Fibroblast of pulmonary artery (primary cell): ENCODE results near the gene GPAT2.
"Not testable (repeated sequence)": the region's sequence is repeated elsewhere in the genome, so short reads cannot be mapped to it uniquely, and the experiment has no call there.

Experiments
- DNase-seq: peaks from one replicate; pipeline ENCODE4 v3.0.0-alpha.2; 2010; ENCODE audit warnings: low read depth
- H3K4me3 ChIP-seq: replicated peaks from 2 replicates; pipeline ENCODE4 v1.5.1; 2011; ENCODE audit warnings: low read depth, mild to moderate bottlenecking, control low read depth, low read length, moderate library complexity
- TF ChIP-seq, protein P1 (sequence below): IDR thresholded peaks from 2 replicates; pipeline ENCODE4 v1.5.1; 2011; ENCODE audit warnings: mild to moderate bottlenecking, control low read depth, low read length, inconsistent platforms; ENCODE audit errors: missing control alignments

Gene GPAT2

GRCh38 chr2:96011129-96011455, 23.6 kb downstream of the GPAT2 start:
- TF ChIP-seq, protein P1, sequence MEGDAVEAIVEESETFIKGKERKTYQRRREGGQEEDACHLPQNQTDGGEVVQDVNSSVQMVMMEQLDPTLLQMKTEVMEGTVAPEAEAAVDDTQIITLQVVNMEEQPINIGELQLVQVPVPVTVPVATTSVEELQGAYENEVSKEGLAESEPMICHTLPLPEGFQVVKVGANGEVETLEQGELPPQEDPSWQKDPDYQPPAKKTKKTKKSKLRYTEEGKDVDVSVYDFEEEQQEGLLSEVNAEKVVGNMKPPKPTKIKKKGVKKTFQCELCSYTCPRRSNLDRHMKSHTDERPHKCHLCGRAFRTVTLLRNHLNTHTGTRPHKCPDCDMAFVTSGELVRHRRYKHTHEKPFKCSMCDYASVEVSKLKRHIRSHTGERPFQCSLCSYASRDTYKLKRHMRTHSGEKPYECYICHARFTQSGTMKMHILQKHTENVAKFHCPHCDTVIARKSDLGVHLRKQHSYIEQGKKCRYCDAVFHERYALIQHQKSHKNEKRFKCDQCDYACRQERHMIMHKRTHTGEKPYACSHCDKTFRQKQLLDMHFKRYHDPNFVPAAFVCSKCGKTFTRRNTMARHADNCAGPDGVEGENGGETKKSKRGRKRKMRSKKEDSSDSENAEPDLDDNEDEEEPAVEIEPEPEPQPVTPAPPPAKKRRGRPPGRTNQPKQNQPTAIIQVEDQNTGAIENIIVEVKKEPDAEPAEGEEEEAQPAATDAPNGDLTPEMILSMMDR = peak; percentile 24
- H3K4me3 ChIP-seq = not testable (repeated sequence)
- peak; percentile 20 for DNase-seq

- H3K4me3 ChIP-seq = peak overlapping the region; percentile 49
- DNase-seq = peak; percentile 68
These were observed 24.2 kb downstream of the GPAT2 start for GRCh38 chr2:96010320-96011128.

- not testable (repeated sequence) for DNase-seq
- H3K4me3 ChIP-seq = peak overlapping the region; percentile 49
These were observed 24.9 kb downstream of the GPAT2 start for GRCh38 chr2:96009833-96010232.

- not testable (repeated sequence) for DNase-seq, H3K4me3 ChIP-seq
These were observed 26.7 kb downstream of the GPAT2 start for GRCh38 chr2:96008051-96008450.

GRCh38 chr2:96006248-96006647, 28.5 kb downstream of the GPAT2 start:
- not testable (repeated sequence) for H3K4me3 ChIP-seq, DNase-seq

GRCh38 chr2:95992520-95993272, 42.0 kb downstream of the GPAT2 start:
- DNase-seq = peak; percentile 57
- TF ChIP-seq, protein P1 = peak; percentile 57
- peak overlapping the region; percentile 54 for H3K4me3 ChIP-seq

DNA sequence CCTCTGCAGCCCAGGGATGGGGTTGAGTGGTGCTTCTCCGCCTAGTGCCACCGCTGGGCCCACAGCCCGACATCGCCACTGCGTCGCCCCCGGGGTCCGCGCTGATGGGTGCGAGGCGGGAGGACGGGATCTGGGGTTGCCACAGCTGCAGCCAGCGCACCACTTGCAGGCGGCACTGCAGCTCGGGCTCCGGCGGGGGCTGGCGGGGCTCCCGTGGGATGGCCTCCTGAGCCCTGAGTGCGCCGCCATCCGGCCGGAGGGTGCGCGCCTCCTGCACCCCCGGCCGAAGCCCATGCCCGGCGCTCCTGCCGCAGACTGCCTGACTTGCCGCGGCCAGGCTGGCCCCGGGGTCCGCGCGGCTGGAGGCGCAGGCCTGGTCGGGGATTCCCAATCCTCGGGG, 42.6 kb downstream of the GPAT2 start:
- not testable (repeated sequence) for DNase-seq
- peak overlapping the region; percentile 54 for H3K4me3 ChIP-seq

GRCh38 chr2:95991351-95992094, 43.2 kb downstream of the GPAT2 start, which contains the start of gene ANKRD36C:
TSS of gene ANKRD36C (minus strand) at chr2:95991824. CDS start at chr2:95991708, 116 bp downstream.
- DNase-seq = peak; percentile 36
- H3K4me3 ChIP-seq = peak within 1 kb of the TSS; percentile 81

DNA sequence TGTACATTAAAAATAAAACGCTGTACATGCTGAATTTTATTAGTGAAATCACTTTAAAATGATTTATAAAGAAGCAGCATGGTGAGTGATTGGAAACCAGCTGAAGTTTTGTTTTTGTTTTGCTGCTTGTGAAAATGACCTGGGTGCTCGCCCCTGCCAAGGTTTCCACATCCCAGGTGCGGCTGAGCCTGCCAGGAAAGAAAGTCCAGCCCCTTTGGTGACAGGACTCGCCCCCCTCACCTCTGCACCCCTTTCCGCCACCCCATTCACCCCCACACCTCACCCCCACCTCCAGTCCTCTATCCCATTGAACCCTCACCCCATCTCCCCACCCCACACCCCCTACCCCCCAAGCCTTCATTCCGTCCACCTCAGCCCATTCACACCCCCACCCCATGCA, 43.8 kb downstream of the GPAT2 start:
- peak overlapping the region; percentile 47 for H3K4me3 ChIP-seq
- not testable (repeated sequence) for DNase-seq
